OCI-LY7 (cell line): ENCODE data around the gene MARVELD2. TPM values are rescaled to one million over a fixed set of nuclear protein-coding genes. Genes with fewer than 3 reads are reported as not detected.
"Not testable (repeated sequence)": the region's sequence is repeated elsewhere in the genome, so short reads cannot be mapped to it uniquely, and the experiment has no call there.

Experiments
- BruUV-seq: library from RNA; stranded (reverse); fragments of 400-500 nt; replicated peaks from 2 replicates; lab custom pipeline; 2021; lab: Mats Ljungman, UMichigan
- CTCF ChIA-PET: fragments of 300-600 bp; sonication (Branson Sonifier 250); formaldehyde crosslinking; loops from one replicate; lab custom pipeline; 2022; ENCODE audit warnings: antibody characterized with exemption; ENCODE audit not compliant: unreplicated experiment; lab: Charles Lee
- POLR2A ChIA-PET: fragments of 300-600 bp; sonication (Branson Sonifier 250); formaldehyde crosslinking; loops from one replicate; lab custom pipeline; 2022; ENCODE audit warnings: antibody characterized with exemption; lab: Charles Lee
- DNase-seq: peaks from one replicate; pipeline ENCODE4 v3.0.0-alpha.2; 2015; ENCODE audit warnings: low spot score
- H2AFZ ChIP-seq: fragments of 200-600 bp; sonication (generic), shearing (Covaris generic); 2 replicates; pipeline ENCODE4 v1.6.1; 2014; ENCODE audit warnings: mild to moderate bottlenecking, antibody characterized with exemption, low read length, moderate library complexity
- H3K27ac ChIP-seq: fragments of 200-600 bp; sonication (generic); 2 replicates; pipeline ENCODE4 v1.5.1; 2014; ENCODE audit warnings: mixed run types, low read depth, mild to moderate bottlenecking, moderate library complexity, low read length, inconsistent platforms; ENCODE audit not compliant: poor library complexity, severe bottlenecking
- H3K36me3 ChIP-seq: fragments of 200-600 bp; sonication (generic); 2 replicates; pipeline ENCODE4 v1.6.1; 2014; ENCODE audit warnings: mild to moderate bottlenecking, antibody characterized with exemption, low read length, moderate library complexity, mixed read lengths; ENCODE audit not compliant: insufficient read depth
- H3K4me1 ChIP-seq: fragments of 200-600 bp; sonication (generic); 2 replicates; pipeline ENCODE4 v1.5.1; 2014; ENCODE audit warnings: mild to moderate bottlenecking, low read length; ENCODE audit not compliant: insufficient read depth, poor library complexity, severe bottlenecking
- H3K4me2 ChIP-seq: fragments of 200-600 bp; sonication (generic); 2 replicates; pipeline ENCODE4 v1.6.1; 2014; ENCODE audit warnings: mild to moderate bottlenecking, low read length
- H3K4me3 ChIP-seq: fragments of 200-600 bp; sonication (generic); 2 replicates; pipeline ENCODE4 v1.5.1; 2014; ENCODE audit warnings: mild to moderate bottlenecking, low read depth, low read length; ENCODE audit not compliant: poor library complexity, severe bottlenecking
- H3K79me2 ChIP-seq: fragments of 200-600 bp; sonication (generic); 2 replicates; pipeline ENCODE4 v1.6.1; 2016; ENCODE audit warnings: low read depth, mild to moderate bottlenecking, low read length, moderate library complexity, mixed read lengths; ENCODE audit not compliant: insufficient read depth
- H3K9me2 ChIP-seq: fragments of 200-600 bp; sonication (generic); 2 replicates; pipeline ENCODE4 v1.6.1; 2016; ENCODE audit warnings: mild to moderate bottlenecking, low read length, mixed read lengths; ENCODE audit not compliant: insufficient read depth
- H3K9me3 ChIP-seq: fragments of 200-600 bp; sonication (generic); 2 replicates; pipeline ENCODE4 v1.6.1; 2014; ENCODE audit warnings: mild to moderate bottlenecking, mixed run types, low read length, mixed read lengths
- H4K20me1 ChIP-seq: fragments of 200-600 bp; sonication (generic); 2 replicates; pipeline ENCODE4 v1.6.1; 2014; ENCODE audit warnings: mild to moderate bottlenecking, antibody characterized with exemption, low read length, moderate library complexity, mixed read lengths; ENCODE audit not compliant: insufficient read depth
- CTCF ChIP-seq: fragments of 200-600 bp; sonication (generic); conservative IDR thresholded peaks from 2 replicates; pipeline ENCODE4 v1.5.1; 2014; ENCODE audit warnings: mild to moderate bottlenecking, antibody characterized with exemption, low read length, moderate library complexity, mixed read lengths
- EZH2phosphoT487 ChIP-seq: fragments of 200-600 bp; sonication (generic); IDR thresholded peaks from 2 replicates; pipeline ENCODE4 v1.6.1; 2018; ENCODE audit warnings: low read depth, borderline replicate concordance, mild to moderate bottlenecking, mixed run types, antibody characterized with exemption, low read length, moderate library complexity, mixed read lengths
- intact Hi-C: fragments of 100-400 bp; cut with micrococcal nuclease; formaldehyde crosslinking; loops from one replicate; pipeline ENCODE4 v1.10.0; 2022; ENCODE audit not compliant: unreplicated experiment
- total RNA-seq, 2 experiments: library from RNA; depleted of rRNA in 1 of 2; stranded (reverse); fragments of >200 nt in 1 of 2; shearing (Covaris generic) in 1 of 2; gene quantifications; 2 replicates each; pipeline ENCODE4 v1.2.3, GENCODE V29; 2014 to 2022

Gene MARVELD2
- total RNA-seq, 2 experiments from 2014 or later = 0.57 to 1.2 TPM

DNA sequence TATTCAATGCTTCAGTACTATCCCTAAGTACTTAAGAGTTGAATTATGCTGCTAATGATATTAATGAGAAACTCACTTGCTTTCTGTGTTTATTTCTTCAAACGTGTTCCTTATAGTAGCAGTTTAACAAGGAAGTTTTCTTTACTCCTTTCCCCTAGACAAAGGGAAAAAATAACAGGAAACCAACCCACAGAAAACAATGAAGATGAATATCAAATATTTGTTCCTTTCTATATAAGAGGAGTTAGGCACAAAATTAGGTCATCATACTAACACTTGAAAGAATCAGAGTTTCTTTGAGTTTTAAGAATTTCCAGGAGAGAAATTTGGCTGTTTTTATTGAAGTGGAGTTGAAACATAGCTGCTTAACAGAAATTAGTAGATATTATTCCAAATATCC, 62.3 kb downstream of the MARVELD2 start:
- Histone ChIP-seq H3K36me3 (no peaks in the 10 kb centered on the region), H3K4me3 (no peak overlapping the region), H3K4me2 (no peak overlapping the region), H4K20me1 (no peaks in the 10 kb centered on the region), H3K9me3 (no peaks in the 10 kb centered on the region), H2AFZ (no peak overlapping the region), H3K9me2 (no peaks in the 10 kb centered on the region), H3K4me1 (no peaks in the 10 kb centered on the region), H3K79me2 (no peaks in the 10 kb centered on the region), H3K27ac (no peak overlapping the region)
- BruUV-seq = no TSS peak
- TF ChIP-seq CTCF = no peak
- no peak for TF ChIP-seq EZH2phosphoT487
- ChIA-PET CTCF (no interaction called here), POLR2A (interaction anchor here (0.6 kb wide), 1 partner anchor 96 kb away, joined by 3 read pairs; no protein-coding TSS in a partner anchor)
- intact Hi-C loops = no loop called here
- DNase-seq = no peak

DNA sequence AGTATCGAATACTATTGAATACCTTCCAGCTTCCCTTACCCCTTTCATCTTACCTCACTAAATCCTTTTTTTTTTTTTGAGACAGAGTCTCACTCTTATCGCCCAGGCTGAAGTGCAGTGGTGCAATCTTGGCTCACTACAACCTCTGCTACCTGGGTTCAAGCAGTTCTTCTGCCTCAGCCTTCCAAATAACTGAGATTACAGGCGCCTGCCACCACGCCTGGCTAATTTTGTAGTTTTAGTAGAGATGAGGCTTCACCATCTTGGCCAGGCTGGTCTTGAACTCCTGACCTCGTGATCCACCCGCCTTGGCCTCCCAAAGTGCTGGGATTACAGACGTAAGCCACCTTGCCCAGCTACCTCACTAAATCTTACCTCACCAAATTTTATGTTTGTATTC, 63.4 kb downstream of the MARVELD2 start:
- H3K9me3 ChIP-seq, H3K79me2 ChIP-seq, H3K27ac ChIP-seq, BruUV-seq, H3K36me3 ChIP-seq, H2AFZ ChIP-seq, H3K4me2 ChIP-seq, POLR2A ChIA-PET, CTCF ChIA-PET, intact Hi-C loops, H3K4me3 ChIP-seq, H3K9me2 ChIP-seq, DNase-seq, H4K20me1 ChIP-seq, H3K4me1 ChIP-seq: not testable (repeated sequence)

DNA sequence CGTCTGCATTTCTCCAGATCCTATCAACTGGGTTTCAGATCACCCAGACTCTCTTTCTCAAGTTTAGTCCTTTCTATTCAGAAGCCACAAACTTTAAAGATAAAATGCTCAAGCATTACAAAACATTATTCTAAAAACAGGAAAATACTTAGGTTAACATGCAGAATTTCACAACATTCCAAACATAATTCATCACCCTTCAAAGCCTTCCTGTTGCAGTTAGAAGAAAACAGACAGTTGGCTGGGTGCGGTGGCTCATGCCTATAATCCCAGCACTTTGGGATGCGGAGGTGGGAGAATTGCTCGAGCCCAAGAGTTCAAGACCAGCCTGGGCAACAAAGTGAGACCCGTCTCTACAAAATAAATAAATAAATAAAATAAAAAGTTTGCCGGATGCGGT, 70.0 kb downstream of the MARVELD2 start:
- no peak overlapping the region for H3K27ac ChIP-seq
- no peak overlapping the region for H3K4me2 ChIP-seq
- intact Hi-C loops = no loop called here
- no peaks in the 10 kb centered on the region for H3K79me2 ChIP-seq
- no peaks in the 10 kb centered on the region for H4K20me1 ChIP-seq
- no peak overlapping the region for H3K4me3 ChIP-seq
- H3K9me2 ChIP-seq = no peaks in the 10 kb centered on the region
- TF ChIP-seq EZH2phosphoT487 (no peak), CTCF (no peak)
- H2AFZ ChIP-seq = no peak overlapping the region
- H3K4me1 ChIP-seq = no peaks in the 10 kb centered on the region
- DNase-seq = no peak
- ChIA-PET POLR2A (no interaction called here), CTCF (no interaction called here)
- H3K9me3 ChIP-seq = no peaks in the 10 kb centered on the region
- BruUV-seq = no TSS peak
- no peaks in the 10 kb centered on the region for H3K36me3 ChIP-seq
